ENCODE data around the gene C10orf90.
"Not testable (repeated sequence)": the region's sequence is repeated elsewhere in the genome, so short reads cannot be mapped to it uniquely, and the experiment has no call there.

C10orf90 gene

GRCh38 chr10:126583552-126584200, 86.8 kb downstream of the C10orf90 start:
- no peak for DNase-seq

DNA sequence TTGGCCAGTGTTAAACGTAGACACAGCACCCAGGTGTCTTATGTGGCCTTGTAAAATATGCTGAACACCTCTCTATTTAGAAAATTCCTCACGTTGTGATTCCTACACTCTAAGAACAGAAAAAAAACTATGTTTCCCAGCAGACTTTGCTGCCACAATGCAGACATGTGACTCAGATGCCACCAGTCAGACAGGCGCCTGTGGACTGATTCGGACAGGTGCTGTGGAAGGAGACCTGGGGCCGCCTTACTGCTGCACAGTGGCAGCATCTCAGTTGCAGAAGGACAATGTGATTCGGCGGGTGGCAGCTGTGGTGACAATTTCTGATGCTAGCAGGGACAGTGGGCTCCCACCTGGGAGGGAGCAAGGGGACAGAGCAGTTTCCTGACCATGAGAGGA, 88.8 kb downstream of the C10orf90 start:
- DNase-seq, result no peak

GRCh38 chr10:126580873-126581647, 89.4 kb downstream of the C10orf90 start:
- DNase-seq, result no peak

GRCh38 chr10:126576336-126576735, 94.2 kb downstream of the C10orf90 start:
- DNase-seq, result no peak

DNA sequence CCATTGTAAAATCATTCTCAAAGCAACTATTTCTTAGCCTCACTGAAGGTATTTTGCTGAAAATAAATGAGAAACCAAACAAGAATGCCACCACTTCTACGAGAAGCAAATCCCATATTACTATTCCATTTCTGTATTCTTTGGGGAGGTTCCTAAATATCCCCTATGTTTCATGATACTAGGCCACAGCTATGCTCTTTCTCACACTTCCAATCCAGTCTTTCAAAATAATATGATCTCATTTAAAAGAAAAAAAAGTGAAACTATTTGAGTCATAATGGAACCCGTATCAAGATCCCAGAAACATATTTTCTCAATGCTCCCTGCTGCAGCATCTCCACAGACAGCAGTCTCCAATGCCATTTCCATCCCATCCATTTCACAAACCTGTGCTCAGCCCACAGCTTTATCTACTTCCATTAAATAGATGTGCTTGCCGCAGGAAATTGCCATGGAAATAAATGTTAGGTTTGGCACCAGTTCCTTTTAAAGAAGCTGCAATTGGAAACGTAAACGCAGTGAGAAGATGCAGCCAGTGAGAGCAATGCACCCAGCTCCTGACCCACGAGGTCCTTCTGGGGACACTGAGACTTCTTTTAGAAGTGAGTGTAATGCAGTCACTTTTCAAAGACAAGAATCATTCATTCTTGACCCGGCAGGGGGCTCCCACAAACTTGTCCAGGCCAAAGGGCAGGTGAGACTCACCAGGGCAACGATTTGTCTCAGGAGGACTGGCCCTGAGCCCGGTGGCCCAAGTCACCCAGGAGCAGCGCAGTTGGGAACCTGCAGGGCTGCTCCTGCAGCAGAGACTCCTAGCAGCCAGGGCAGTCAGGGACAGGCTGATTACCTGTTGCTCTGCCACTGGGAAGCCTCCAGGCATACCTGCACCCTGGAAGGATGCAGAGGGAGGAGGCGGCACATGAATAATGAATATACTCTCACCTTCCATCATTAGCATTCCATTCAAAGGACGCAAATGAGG, 99.6 kb downstream of the C10orf90 start:
- DNase-seq, result no peak

- no peak for DNase-seq
Measured at GRCh38 chr10:126570245-126570570, 100.3 kb downstream of the C10orf90 start.

GRCh38 chr10:126569513-126570244, 100.8 kb downstream of the C10orf90 start:
- no peak for DNase-seq

DNA sequence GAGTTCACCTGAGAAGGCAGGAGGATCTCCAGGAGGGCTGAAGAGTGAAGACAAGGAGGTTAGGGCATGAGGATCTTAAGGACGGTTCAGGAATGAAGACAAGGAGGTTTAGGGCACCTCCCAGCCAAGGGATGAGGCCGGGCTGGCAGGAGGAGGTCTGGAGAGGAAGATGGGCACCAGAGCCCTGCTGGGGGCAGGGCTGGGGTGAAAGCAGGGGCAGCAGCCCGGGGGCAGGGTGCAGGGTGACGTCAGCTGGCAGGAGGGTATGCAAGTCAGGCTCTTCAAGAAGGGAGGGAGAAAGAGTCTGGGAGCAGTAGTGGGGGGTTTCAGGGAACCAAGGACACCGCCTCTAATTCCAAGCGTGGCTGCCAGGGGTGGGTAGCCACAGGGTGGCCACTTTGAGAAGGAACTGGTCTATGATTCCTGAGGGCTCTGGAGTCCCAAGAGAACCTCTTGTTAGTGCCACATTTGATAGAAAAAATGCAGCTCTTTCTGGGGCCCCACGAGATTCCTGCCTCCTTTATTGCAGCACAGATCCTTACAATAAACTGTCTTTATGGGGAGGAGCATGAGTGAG, 101.6 kb downstream of the C10orf90 start:
- no peak for DNase-seq

GRCh38 chr10:126565871-126566270, 104.6 kb downstream of the C10orf90 start:
- no peak for DNase-seq

DNA sequence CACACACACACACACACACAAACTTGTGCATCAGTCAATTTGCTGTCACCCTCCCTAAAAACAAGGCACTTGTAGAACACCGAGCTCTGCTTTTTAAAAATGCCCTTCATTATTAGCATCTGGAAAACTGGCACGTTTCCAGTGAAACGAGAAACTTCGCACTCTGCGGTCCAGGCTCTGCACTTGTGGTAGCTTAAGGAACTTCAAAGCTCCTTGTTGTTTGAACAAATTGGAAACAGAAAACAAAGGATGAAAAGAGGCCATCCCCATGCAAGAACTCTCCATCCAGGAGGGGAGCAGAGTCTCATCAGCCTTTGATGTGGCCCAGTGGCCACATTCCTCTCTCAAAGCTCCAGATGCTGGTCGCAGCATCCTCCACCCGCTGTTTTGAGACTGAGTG, 105.1 kb downstream of the C10orf90 start:
- DNase-seq, result no peak

- no peak for DNase-seq
Measured at GRCh38 chr10:126564326-126564888, 106.1 kb downstream of the C10orf90 start.

DNA sequence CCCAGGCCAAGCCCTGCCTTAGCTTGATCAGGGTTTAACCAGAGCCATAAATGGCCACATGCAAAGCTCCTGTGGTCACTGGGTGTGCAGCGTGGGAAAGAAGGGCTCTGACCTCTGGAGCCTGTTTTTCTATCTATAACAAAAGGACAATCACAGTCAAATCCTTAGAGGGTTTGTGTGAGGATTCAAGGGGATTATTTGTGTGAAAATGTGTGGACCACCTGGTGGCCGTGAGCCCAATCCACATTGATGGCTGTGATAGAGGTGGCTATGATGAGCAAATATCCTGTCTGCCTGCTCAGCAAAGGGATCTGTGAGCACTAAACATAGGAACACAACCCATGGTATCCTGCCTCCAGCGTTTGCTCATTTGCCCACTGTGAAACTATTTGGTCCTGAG, 107.1 kb downstream of the C10orf90 start:
- DNase-seq, result no peak

GRCh38 chr10:126561921-126562680, 108.4 kb downstream of the C10orf90 start:
- DNase-seq, result no peak

- no peak for DNase-seq
Measured at GRCh38 chr10:126561294-126561920, 109.1 kb downstream of the C10orf90 start.

- no peak for DNase-seq
Measured at GRCh38 chr10:126558881-126559280, 111.6 kb downstream of the C10orf90 start.

GRCh38 chr10:126551202-126551601, 119.3 kb downstream of the C10orf90 start:
- DNase-seq, result no peak

DNA sequence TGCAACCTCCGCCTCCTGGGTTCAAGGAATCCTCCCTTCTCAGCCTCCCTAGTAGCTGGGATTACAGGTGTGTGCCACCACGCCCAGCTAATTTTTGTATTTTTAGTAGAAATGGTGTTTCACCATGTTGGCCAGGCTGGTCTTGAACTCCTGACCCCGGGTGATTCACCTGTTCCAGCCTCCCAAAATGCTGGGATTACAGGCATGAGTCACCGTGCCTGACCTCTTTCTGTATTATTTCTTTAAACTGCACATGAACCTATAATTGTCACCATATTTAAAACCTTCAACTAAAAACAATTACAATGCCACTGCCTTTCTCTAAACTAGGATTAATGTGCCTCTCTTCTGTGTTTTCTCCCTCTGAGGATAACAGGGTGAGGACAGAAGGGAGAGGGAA, 119.9 kb downstream of the C10orf90 start:
- DNase-seq, result not testable (repeated sequence)

- DNase-seq, result no peak
Measured at GRCh38 chr10:126549344-126549743, 121.1 kb downstream of the C10orf90 start.

- no peak for DNase-seq
Measured at GRCh38 chr10:126544565-126544964, 125.9 kb downstream of the C10orf90 start.

- DNase-seq, result no peak
Measured at GRCh38 chr10:126538439-126539135, 131.9 kb downstream of the C10orf90 start.

Measured in NK-92 treated with Interleukin-12 subunit alpha and Interleukin-12 subunit beta, amount 100 ng/mL, for 24 hours (cell line).